ENCODE measurements around the gene EIF5B. TPM values are rescaled to one million over a fixed set of nuclear protein-coding genes. Genes with fewer than 3 reads are reported as not detected.
"Not testable (repeated sequence)": the region's sequence is repeated elsewhere in the genome, so short reads cannot be mapped to it uniquely, and the experiment has no call there.

EIF5B gene
- total RNA-seq, 1 experiment from 2014 or later = 2.0 TPM

GRCh38 chr2:99354070-99354469, 16.9 kb downstream of the EIF5B start:
- in situ Hi-C loops (cut with HindIII; ENCODE audit: low pct_unique_long_range_greater_than_20kb, low sequenced_read_pairs) = no loop called here
- no peak for DNase-seq (ENCODE audit: low read depth)

GRCh38 chr2:99354825-99355224, 17.6 kb downstream of the EIF5B start:
- DNase-seq (ENCODE audit: low read depth); in situ Hi-C loops (cut with HindIII; ENCODE audit: low pct_unique_long_range_greater_than_20kb, low sequenced_read_pairs): not testable (repeated sequence)

GRCh38 chr2:99356853-99357252, 19.7 kb downstream of the EIF5B start:
- no peak for DNase-seq (ENCODE audit: low read depth)
- in situ Hi-C loops (cut with HindIII; ENCODE audit: low pct_unique_long_range_greater_than_20kb, low sequenced_read_pairs) = no loop called here

- no peak for DNase-seq (ENCODE audit: low read depth)
- in situ Hi-C loops (cut with HindIII; ENCODE audit: low pct_unique_long_range_greater_than_20kb, low sequenced_read_pairs) = no loop called here
These were observed 28.5 kb downstream of the EIF5B start for GRCh38 chr2:99365661-99366060.

- DNase-seq (ENCODE audit: low read depth); in situ Hi-C loops (cut with HindIII; ENCODE audit: low pct_unique_long_range_greater_than_20kb, low sequenced_read_pairs): not testable (repeated sequence)
These were observed 31.7 kb downstream of the EIF5B start for GRCh38 chr2:99368854-99369253.

- no peak for DNase-seq (ENCODE audit: low read depth)
- in situ Hi-C loops (cut with HindIII; ENCODE audit: low pct_unique_long_range_greater_than_20kb, low sequenced_read_pairs) = no loop called here
These were observed 36.0 kb downstream of the EIF5B start for GRCh38 chr2:99373144-99373543.

- in situ Hi-C loops (cut with HindIII; ENCODE audit: low pct_unique_long_range_greater_than_20kb, low sequenced_read_pairs) = no loop called here
- no peak for DNase-seq (ENCODE audit: low read depth)
These were observed 37.6 kb downstream of the EIF5B start for GRCh38 chr2:99374747-99375146.

GRCh38 chr2:99376254-99376864, 39.2 kb downstream of the EIF5B start:
- DNase-seq (ENCODE audit: low read depth) = no peak
- in situ Hi-C loops (cut with HindIII; ENCODE audit: low pct_unique_long_range_greater_than_20kb, low sequenced_read_pairs) = no loop called here

GRCh38 chr2:99377879-99378278, 40.7 kb downstream of the EIF5B start:
- DNase-seq (ENCODE audit: low read depth) = no peak
- in situ Hi-C loops (cut with HindIII; ENCODE audit: low pct_unique_long_range_greater_than_20kb, low sequenced_read_pairs) = no loop called here

GRCh38 chr2:99380376-99381010, 43.3 kb downstream of the EIF5B start:
- in situ Hi-C loops (cut with HindIII; ENCODE audit: low pct_unique_long_range_greater_than_20kb, low sequenced_read_pairs) = no loop called here
- DNase-seq (ENCODE audit: low read depth) = peak; percentile 64

- DNase-seq (ENCODE audit: low read depth) = no peak
- in situ Hi-C loops (cut with HindIII; ENCODE audit: low pct_unique_long_range_greater_than_20kb, low sequenced_read_pairs) = no loop called here
These were observed 45.0 kb downstream of the EIF5B start for GRCh38 chr2:99382143-99382542.

GRCh38 chr2:99386011-99386410, 48.8 kb downstream of the EIF5B start:
- in situ Hi-C loops (cut with HindIII; ENCODE audit: low pct_unique_long_range_greater_than_20kb, low sequenced_read_pairs) = no loop called here

GRCh38 chr2:99388892-99389291, 51.7 kb downstream of the EIF5B start:
- in situ Hi-C loops (cut with HindIII; ENCODE audit: low pct_unique_long_range_greater_than_20kb, low sequenced_read_pairs) = no loop called here

More at GRCh38 chr2:99386011-99386410, 48.8 kb downstream of the EIF5B start:
- DNase-seq (ENCODE audit: low read depth) = no peak

GRCh38 chr2:99389371-99389770, 52.2 kb downstream of the EIF5B start:
- in situ Hi-C loops (cut with HindIII; ENCODE audit: low pct_unique_long_range_greater_than_20kb, low sequenced_read_pairs) = no loop called here
- DNase-seq (ENCODE audit: low read depth) = no peak

More at GRCh38 chr2:99388892-99389291, 51.7 kb downstream of the EIF5B start:
- DNase-seq (ENCODE audit: low read depth) = no peak

- DNase-seq (ENCODE audit: low read depth) = no peak
- in situ Hi-C loops (cut with HindIII; ENCODE audit: low pct_unique_long_range_greater_than_20kb, low sequenced_read_pairs) = no loop called here
These were observed 52.8 kb downstream of the EIF5B start for GRCh38 chr2:99389946-99390345.

GRCh38 chr2:99395589-99396130, 58.5 kb downstream of the EIF5B start:
- in situ Hi-C loops (cut with HindIII; ENCODE audit: low pct_unique_long_range_greater_than_20kb, low sequenced_read_pairs) = no loop called here
- peak; percentile 48 for DNase-seq (ENCODE audit: low read depth)

GRCh38 chr2:99397266-99397920, 60.2 kb downstream of the EIF5B start:
- no peak for DNase-seq (ENCODE audit: low read depth)
- in situ Hi-C loops (cut with HindIII; ENCODE audit: low pct_unique_long_range_greater_than_20kb, low sequenced_read_pairs) = no loop called here

- no peak for DNase-seq (ENCODE audit: low read depth)
- in situ Hi-C loops (cut with HindIII; ENCODE audit: low pct_unique_long_range_greater_than_20kb, low sequenced_read_pairs) = no loop called here
These were observed 61.1 kb downstream of the EIF5B start for GRCh38 chr2:99398303-99398702.

GRCh38 chr2:99399063-99399462, 61.9 kb downstream of the EIF5B start:
- in situ Hi-C loops (cut with HindIII; ENCODE audit: low pct_unique_long_range_greater_than_20kb, low sequenced_read_pairs) = no loop called here
- DNase-seq (ENCODE audit: low read depth) = no peak
